GM12864 (cell line): ENCODE data around the gene VEGFC.

Source experiments
- DNase-seq: peaks from one replicate; pipeline ENCODE4 v3.0.0-alpha.2; 2011; ENCODE audit warnings: low read depth
- H3K4me3 ChIP-seq: 2 replicates; pipeline ENCODE4 v1.5.1; 2011; ENCODE audit warnings: mild to moderate bottlenecking, low read depth, low read length, control low read depth
- CTCF ChIP-seq: IDR thresholded peaks from 2 replicates; pipeline ENCODE4 v1.5.1; 2011; ENCODE audit warnings: low read depth, mild to moderate bottlenecking, moderate library complexity, low read length, control low read depth, inconsistent platforms; ENCODE audit errors: missing control alignments

VEGFC gene

GRCh38 chr4:176790398-176790797 is 2.3 kb downstream of the VEGFC start:
- no peak for TF ChIP-seq CTCF
- H3K4me3 ChIP-seq = no peak overlapping the region
- no peak for DNase-seq

- no peak overlapping the region for H3K4me3 ChIP-seq
- DNase-seq = peak; percentile 1
- peak; percentile 52 for TF ChIP-seq CTCF
Measured at GRCh38 chr4:176789955-176790354, 2.8 kb downstream of the VEGFC start.

- DNase-seq = no peak
- H3K4me3 ChIP-seq = no peak overlapping the region
- TF ChIP-seq CTCF = no peak
Measured at GRCh38 chr4:176788971-176789370, 3.8 kb downstream of the VEGFC start.

GRCh38 chr4:176788248-176788647 is 4.5 kb downstream of the VEGFC start:
- TF ChIP-seq CTCF = no peak
- DNase-seq = no peak
- no peak overlapping the region for H3K4me3 ChIP-seq

GRCh38 chr4:176784816-176785215 is 7.9 kb downstream of the VEGFC start:
- TF ChIP-seq CTCF = no peak
- DNase-seq = no peak
- no peak overlapping the region for H3K4me3 ChIP-seq

- H3K4me3 ChIP-seq = no peak overlapping the region
- TF ChIP-seq CTCF = no peak
- DNase-seq = no peak
Measured at GRCh38 chr4:176782794-176783193, 9.9 kb downstream of the VEGFC start.

- H3K4me3 ChIP-seq = no peak overlapping the region
- TF ChIP-seq CTCF = no peak
- DNase-seq = no peak
Measured at GRCh38 chr4:176782191-176782590, 10.5 kb downstream of the VEGFC start.
